Measurements from ENCODE around the gene TMCO1.
"Not testable (repeated sequence)": the region's sequence is repeated elsewhere in the genome, so short reads cannot be mapped to it uniquely, and the experiment has no call there.

DNA sequence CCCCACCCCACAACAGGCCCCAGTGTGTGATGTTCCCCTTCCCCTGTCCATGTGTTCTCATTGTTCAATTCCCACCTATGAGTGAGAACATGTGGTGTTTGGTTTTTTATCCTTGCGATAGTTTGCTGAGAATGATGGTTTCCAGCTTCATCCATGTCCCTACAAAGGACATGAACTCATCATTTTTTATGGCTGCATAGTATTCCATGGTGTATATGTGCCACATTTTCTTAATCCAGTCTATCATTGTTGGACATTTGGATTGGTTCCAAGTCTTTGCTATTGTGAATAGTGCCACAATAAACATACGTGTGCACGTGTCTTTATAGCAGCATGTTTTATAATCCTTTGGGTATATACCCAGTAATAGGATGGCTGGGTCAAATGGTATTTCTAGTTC lies 9.5 kb upstream of the TMCO1 start:
- TF ChIP-seq, protein P1, sequence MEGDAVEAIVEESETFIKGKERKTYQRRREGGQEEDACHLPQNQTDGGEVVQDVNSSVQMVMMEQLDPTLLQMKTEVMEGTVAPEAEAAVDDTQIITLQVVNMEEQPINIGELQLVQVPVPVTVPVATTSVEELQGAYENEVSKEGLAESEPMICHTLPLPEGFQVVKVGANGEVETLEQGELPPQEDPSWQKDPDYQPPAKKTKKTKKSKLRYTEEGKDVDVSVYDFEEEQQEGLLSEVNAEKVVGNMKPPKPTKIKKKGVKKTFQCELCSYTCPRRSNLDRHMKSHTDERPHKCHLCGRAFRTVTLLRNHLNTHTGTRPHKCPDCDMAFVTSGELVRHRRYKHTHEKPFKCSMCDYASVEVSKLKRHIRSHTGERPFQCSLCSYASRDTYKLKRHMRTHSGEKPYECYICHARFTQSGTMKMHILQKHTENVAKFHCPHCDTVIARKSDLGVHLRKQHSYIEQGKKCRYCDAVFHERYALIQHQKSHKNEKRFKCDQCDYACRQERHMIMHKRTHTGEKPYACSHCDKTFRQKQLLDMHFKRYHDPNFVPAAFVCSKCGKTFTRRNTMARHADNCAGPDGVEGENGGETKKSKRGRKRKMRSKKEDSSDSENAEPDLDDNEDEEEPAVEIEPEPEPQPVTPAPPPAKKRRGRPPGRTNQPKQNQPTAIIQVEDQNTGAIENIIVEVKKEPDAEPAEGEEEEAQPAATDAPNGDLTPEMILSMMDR (IDR thresholded peaks at IDR 0.05), result not testable (repeated sequence)
- not testable (repeated sequence) for TF ChIP-seq POLR2A (IDR thresholded peaks at IDR 0.05)

All from suprapubic skin (tissue), 3 donors.